ENCODE measurements around the gene SPRYD7.

The SPRYD7 gene

GRCh38 chr13:49972709-49973108 lies 36.6 kb upstream of the SPRYD7 start:
- DNase-seq (ENCODE audit: low read depth), result no peak
- no peak for TF ChIP-seq CTCF (conservative IDR thresholded peaks at IDR 0.05; ENCODE audit: low read depth, low read length)
- H3K4me3 ChIP-seq (ENCODE audit: low read depth, low read length), result no peak overlapping the region

GRCh38 chr13:49967456-49967855 lies 31.3 kb upstream of the SPRYD7 start:
- no peak for TF ChIP-seq CTCF (conservative IDR thresholded peaks at IDR 0.05; ENCODE audit: low read depth, low read length)
- no peak for DNase-seq (ENCODE audit: low read depth)
- H3K4me3 ChIP-seq (ENCODE audit: low read depth, low read length), result no peak overlapping the region

GRCh38 chr13:49958321-49958720 lies 22.2 kb upstream of the SPRYD7 start:
- no peak for DNase-seq (ENCODE audit: low read depth)
- no peak overlapping the region for H3K4me3 ChIP-seq (ENCODE audit: low read depth, low read length)
- no peak for TF ChIP-seq CTCF (conservative IDR thresholded peaks at IDR 0.05; ENCODE audit: low read depth, low read length)

- TF ChIP-seq CTCF (conservative IDR thresholded peaks at IDR 0.05; ENCODE audit: low read depth, low read length), result no peak
- DNase-seq (ENCODE audit: low read depth), result no peak
- no peak overlapping the region for H3K4me3 ChIP-seq (ENCODE audit: low read depth, low read length)
Observed at GRCh38 chr13:49956131-49956530, 20.0 kb upstream of the SPRYD7 start.

- no peak overlapping the region for H3K4me3 ChIP-seq (ENCODE audit: low read depth, low read length)
- no peak for DNase-seq (ENCODE audit: low read depth)
- no peak for TF ChIP-seq CTCF (conservative IDR thresholded peaks at IDR 0.05; ENCODE audit: low read depth, low read length)
Observed at GRCh38 chr13:49954674-49955455, 18.7 kb upstream of the SPRYD7 start.

GRCh38 chr13:49953560-49953959 lies 17.4 kb upstream of the SPRYD7 start:
- no peak overlapping the region for H3K4me3 ChIP-seq (ENCODE audit: low read depth, low read length)
- no peak for TF ChIP-seq CTCF (conservative IDR thresholded peaks at IDR 0.05; ENCODE audit: low read depth, low read length)
- DNase-seq (ENCODE audit: low read depth), result no peak
